Subcutaneous adipose tissue (tissue), 4 donors: ENCODE data around the gene IL4I1. TPM values are rescaled to one million over a fixed set of nuclear protein-coding genes. Genes with fewer than 3 reads are reported as not detected.

ENCODE experiments used
- CTCF ChIP-seq: fragments of 450-650 bp; IDR thresholded peaks from one replicate; pipeline ENCODE4 v1.5.1; 2016; ENCODE audit warnings: low read depth, mild to moderate bottlenecking, control low read depth, antibody characterized with exemption, moderate library complexity
- total RNA-seq, 4 donors: library from RNA; depleted of rRNA; stranded (reverse); fragments of >200 nt; gene quantifications; one replicate each; pipeline ENCODE4 v1.1.0, GENCODE V29; 2016

IL4I1 gene
- total RNA-seq, 4 donors from 2014 or later: 0.22 to 9.3 TPM; not detected in 2

DNA sequence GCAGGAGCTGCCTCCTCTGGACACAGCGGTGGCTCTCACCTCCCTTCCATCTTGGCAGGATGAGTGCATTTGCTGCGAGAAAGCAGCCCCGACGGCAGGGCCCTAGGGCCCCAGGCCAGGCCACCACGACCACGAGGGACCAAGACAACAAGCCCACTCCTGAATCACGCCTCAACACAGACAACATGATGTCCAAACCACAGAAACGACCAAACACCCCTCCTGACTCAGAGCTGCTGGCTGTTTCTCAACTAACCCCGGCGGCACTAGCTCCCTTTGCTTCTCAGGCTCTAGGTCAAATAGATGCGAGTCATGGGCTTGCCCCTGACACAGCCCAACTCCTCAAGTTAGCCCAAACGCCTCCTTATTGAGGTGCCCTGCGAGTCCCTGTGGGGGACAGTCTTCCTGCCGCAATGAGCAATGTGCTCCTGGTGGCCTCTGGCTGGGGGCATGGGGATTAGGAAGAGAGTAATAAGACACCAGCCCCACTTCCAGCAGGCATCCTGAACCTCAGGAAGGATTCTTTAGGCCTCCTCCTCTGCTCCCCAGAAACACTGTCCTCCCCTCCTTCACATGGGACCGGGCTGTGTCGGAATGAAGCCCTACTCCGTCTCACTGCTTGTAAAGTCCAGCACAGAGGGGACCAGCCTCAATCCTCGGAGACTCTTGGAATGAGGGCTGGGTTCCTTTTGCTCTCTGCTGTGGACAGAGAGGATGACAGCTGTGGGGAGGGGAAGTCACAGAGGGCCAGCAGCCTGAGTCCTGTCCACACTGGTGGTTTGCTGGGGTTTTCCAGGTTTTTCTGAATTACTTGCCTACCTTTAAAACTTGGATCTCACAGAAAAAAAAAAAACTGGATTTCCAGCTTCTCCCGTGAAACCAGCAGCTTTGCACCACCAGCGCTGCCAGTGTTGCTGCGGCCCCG lies 25.4 kb upstream of the IL4I1 start:
- no peak for TF ChIP-seq CTCF

DNA sequence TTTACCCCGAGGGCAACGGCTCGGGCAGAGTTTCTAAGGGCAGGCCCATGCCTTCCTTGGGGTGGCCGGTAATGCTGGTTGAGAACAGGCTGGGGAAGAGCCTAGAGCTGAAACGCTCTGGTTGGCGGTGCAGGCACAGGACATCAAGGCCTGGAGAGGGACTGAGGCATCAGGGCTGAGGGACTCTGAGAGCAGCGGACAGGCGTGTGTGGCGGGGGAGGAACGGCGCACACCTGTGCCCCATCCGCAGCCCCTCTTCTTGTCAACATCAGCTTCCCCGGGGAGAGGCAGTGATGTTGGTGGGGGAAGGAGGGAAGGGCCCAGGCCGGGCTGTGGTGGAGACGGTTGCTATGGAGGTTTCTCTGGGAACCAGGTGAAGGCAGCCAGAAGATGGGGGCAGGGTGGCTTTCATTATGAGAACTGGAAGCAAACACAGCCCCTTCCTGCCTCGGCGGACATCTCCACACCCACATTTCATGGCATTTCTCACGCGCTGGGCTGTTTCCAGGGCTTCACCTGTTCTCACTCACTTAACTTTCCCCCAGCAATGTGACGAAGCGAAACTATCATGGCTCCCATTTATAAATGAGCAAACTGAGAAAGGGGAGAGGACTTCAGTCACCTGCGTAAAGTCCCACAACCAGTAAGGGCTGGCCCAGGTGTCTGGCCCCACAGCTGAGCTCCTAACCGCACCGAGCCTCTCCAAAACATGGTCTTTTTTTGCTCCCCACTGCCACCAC lies 24.1 kb upstream of the IL4I1 start:
- no peak for TF ChIP-seq CTCF

- no peak for TF ChIP-seq CTCF
Observed at GRCh38 chr19:49918089-49918488, 21.4 kb upstream of the IL4I1 start.

GRCh38 chr19:49916839-49917733 lies 20.4 kb upstream of the IL4I1 start:
- TF ChIP-seq CTCF: no peak

DNA sequence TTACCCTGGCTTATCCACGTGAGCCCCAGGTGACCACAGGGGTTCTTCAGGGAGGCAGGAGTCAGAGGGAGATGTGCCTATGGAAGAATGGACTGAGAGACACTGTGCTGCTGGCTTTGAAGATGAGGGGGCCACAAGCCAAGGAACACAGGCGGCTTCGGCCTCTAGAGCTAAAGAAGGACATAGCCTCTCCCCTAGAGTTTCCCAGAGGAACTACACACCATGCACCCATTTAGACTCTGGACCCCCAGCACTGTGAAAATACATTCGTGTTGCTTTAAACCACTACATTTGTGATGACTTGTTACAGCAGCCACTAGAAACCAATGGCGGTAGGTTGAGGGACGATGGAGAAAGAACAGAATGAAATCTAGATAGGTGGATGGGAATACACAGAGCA lies 18.6 kb upstream of the IL4I1 start:
- no peak for TF ChIP-seq CTCF

- TF ChIP-seq CTCF: no peak
Observed at GRCh38 chr19:49913720-49914119, 17.0 kb upstream of the IL4I1 start.
